Right atrium auricular region (tissue), 2 donors: Measurements from ENCODE around the gene GAS2. TPM values are rescaled to one million over a fixed set of nuclear protein-coding genes. Genes with fewer than 3 reads are reported as not detected.
A peak's percentile ranks its signal among the peaks of the same experiment; 100 is the strongest.

ENCODE experiments used
- DNase-seq: peaks from one replicate; pipeline ENCODE4 v3.0.0-alpha.2; 2019; ENCODE audit warnings: low spot score
- H3K27ac ChIP-seq, 2 donors: fragments of 200-600 bp; sonication (generic); 1 replicate in 1 of 2; 2 replicates in 1 of 2; pipeline ENCODE4 v1.5.1; 2016 to 2019
- H3K27me3 ChIP-seq, 2 donors: fragments of 200-600 bp; sonication (generic); one replicate each; pipeline versions ENCODE4 v1.5.1 to v1.6.0; 2017 to 2019
- H3K36me3 ChIP-seq: fragments of 200-600 bp; sonication (generic); one replicate; pipeline ENCODE4 v1.5.1; 2016
- H3K4me1 ChIP-seq, 2 donors: fragments of 200-600 bp; sonication (generic); one replicate each; pipeline versions ENCODE4 v1.5.1 to v1.6.0; 2017 to 2019
- H3K4me3 ChIP-seq, 2 donors: fragments of 200-600 bp; sonication (generic); 1 replicate in 1 of 2; 2 replicates in 1 of 2; pipeline ENCODE4 v1.5.1; 2017 to 2019; ENCODE audit warnings: mild to moderate bottlenecking in 1 of 2, moderate library complexity in 1 of 2
- H3K9me3 ChIP-seq, 2 donors: fragments of 200-600 bp; sonication (generic); one replicate each; pipeline ENCODE4 v1.5.1; 2019
- total RNA-seq, 2 donors: library from RNA; depleted of rRNA; stranded (reverse); fragments of >200 nt; gene quantifications; one replicate each; pipeline ENCODE4 v1.1.0, GENCODE V29; 2016
- TF ChIP-seq, protein P1 (sequence below), 2 donors: fragments of 200-600 bp; sonication (generic); IDR thresholded peaks; one replicate each; pipeline ENCODE4 v1.5.1; 2019; ENCODE audit warnings: antibody characterized with exemption in 2 of 2

GAS2 gene
- total RNA-seq, 2 donors from 2014 or later: 6.5 to 9.7 TPM

DNA sequence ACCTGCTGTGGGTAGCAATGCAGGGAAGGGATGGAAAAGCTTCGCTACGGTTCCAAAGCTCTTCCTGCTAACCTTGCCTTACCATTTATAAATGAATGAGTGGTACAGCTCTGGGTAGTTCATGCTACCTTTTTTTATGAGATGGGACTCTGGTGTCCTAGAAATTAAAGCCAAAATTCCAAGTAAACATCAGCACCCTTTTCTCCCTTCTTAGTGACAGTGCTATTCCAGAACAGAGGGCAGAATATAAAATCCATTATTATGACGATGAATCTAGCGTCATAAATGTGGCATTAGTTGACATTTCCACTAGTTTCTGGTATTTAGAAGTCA, 163.6 kb downstream of the GAS2 start:
- Histone ChIP-seq H3K27ac (no peak overlapping the region), H3K27me3 (no peaks in the 10 kb centered on the region), H3K36me3 (no peaks in the 10 kb centered on the region), H3K9me3 (no peaks in the 10 kb centered on the region), H3K4me3 (peak overlapping the region in 1 of 2 donors; percentile 92), H3K4me1 (peaks cover 0 to 14% of the 10 kb centered on the region in 2 donors)
- TF ChIP-seq, protein P1, sequence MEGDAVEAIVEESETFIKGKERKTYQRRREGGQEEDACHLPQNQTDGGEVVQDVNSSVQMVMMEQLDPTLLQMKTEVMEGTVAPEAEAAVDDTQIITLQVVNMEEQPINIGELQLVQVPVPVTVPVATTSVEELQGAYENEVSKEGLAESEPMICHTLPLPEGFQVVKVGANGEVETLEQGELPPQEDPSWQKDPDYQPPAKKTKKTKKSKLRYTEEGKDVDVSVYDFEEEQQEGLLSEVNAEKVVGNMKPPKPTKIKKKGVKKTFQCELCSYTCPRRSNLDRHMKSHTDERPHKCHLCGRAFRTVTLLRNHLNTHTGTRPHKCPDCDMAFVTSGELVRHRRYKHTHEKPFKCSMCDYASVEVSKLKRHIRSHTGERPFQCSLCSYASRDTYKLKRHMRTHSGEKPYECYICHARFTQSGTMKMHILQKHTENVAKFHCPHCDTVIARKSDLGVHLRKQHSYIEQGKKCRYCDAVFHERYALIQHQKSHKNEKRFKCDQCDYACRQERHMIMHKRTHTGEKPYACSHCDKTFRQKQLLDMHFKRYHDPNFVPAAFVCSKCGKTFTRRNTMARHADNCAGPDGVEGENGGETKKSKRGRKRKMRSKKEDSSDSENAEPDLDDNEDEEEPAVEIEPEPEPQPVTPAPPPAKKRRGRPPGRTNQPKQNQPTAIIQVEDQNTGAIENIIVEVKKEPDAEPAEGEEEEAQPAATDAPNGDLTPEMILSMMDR (IDR thresholded peaks at IDR 0.05): no peak
- no peak for DNase-seq

DNA sequence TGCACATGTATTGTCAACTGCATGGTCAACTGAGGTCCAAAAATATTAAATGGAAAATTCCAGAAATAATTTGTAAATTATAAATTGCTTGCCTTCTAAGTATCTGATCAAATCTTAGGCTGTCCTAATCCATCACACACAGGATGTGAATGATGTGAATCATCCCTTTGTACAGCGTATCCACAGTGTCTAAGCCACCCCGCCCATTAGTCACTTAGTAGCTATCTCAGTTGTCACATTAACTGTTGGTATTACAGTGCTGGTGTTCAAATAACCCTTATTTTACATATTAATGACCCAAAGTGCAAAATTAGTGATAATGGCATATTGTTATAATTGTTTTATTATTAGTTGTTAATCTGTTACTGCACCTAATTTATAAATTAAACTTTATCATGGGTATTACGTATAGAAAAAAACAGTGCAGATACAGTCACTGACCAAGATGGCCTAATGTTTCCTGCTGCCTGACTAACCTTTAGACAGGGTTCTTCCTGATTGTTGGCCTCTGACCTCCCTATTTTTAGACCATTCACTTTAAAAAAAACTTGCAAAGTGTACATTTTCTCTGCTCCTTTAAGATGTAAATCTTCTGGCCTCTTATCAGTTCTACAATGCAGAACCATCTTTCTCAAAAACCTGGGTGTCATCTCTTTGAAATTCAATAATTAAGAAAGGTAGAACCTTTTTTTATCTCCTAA, 166.1 kb downstream of the GAS2 start:
- TF ChIP-seq, protein P1 (IDR thresholded peaks at IDR 0.05): no peak
- H3K27me3 ChIP-seq: no peaks in the 10 kb centered on the region
- no peak for DNase-seq
- no peaks in the 10 kb centered on the region for H3K9me3 ChIP-seq
- H3K4me1 ChIP-seq: peaks cover 0 to 14% of the 10 kb centered on the region in 2 donors
- no peaks in the 10 kb centered on the region for H3K36me3 ChIP-seq
- no peak overlapping the region for H3K4me3 ChIP-seq
- H3K27ac ChIP-seq: no peak overlapping the region

DNA sequence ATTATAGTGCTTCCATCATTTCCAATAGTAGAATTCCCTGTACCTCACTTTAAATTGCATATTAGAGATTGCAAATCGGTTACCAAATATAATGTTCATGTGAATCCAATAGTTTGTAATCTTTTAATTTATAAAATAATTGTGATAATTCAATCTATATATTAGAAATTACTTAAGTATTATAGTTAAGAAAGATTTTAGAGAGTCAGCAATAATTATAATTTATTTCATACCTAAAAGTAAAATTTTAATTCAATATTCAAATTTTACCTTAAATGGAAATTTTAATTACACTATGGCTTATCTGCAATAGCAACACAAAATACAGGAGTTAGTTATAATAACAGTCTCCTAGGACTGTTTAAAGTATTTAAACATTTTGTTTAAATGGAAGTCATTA, 180.3 kb downstream of the GAS2 start:
- Histone ChIP-seq H3K36me3 (no peaks in the 10 kb centered on the region), H3K4me3 (no peak overlapping the region), H3K27me3 (no peaks in the 10 kb centered on the region), H3K27ac (no peak overlapping the region), H3K4me1 (no peaks in the 10 kb centered on the region), H3K9me3 (no peaks in the 10 kb centered on the region)
- TF ChIP-seq, protein P1 (IDR thresholded peaks at IDR 0.05): no peak
- DNase-seq: no peak

DNA sequence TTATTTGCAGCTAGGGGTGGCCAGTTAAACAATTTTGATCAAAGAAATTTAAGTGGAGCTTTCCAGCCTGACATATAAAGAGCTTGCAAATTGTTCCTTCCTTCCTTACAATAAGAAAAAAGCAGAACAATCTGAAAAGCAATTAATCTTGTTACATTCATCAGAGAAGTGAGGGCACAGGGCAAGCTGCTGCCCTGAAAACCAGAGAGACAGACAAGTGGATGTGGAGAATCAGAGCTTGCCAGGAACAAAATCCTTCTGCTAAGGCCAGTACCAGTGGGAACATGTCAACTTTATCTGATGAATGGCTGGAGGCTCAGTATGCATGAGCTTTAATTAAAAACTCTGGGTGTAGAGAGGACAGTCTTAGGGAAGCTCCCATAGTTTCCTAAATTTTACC, 185.1 kb downstream of the GAS2 start:
- no peak for DNase-seq
- Histone ChIP-seq H3K27me3 (no peaks in the 10 kb centered on the region), H3K4me1 (no peaks in the 10 kb centered on the region), H3K36me3 (no peaks in the 10 kb centered on the region), H3K9me3 (no peaks in the 10 kb centered on the region), H3K4me3 (no peak overlapping the region), H3K27ac (no peak overlapping the region)
- TF ChIP-seq, protein P1 (IDR thresholded peaks at IDR 0.05): no peak

DNA sequence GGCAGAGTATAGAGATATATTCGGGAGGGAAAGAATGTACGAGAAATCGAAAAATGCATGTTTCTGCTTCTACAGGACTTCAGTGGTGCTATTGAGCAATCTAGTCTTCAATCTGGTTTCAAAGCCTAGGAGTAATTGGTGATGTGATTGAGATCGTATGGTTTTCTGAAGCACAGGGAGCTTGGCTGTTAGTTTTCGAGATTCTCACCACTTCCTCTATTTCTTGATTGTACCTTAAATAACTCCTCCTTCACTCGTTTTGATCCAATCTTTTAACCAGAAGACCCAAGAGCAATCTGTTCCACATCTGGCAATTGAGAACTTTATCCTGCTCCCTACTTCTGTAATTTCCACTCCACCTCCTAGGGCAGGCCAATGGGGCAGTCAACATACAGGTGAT, 193.3 kb downstream of the GAS2 start:
- H3K4me3 ChIP-seq: no peak overlapping the region
- no peak for DNase-seq
- H3K27me3 ChIP-seq: no peaks in the 10 kb centered on the region
- H3K4me1 ChIP-seq: no peaks in the 10 kb centered on the region
- TF ChIP-seq, protein P1 (IDR thresholded peaks at IDR 0.05): no peak
- no peak overlapping the region for H3K27ac ChIP-seq
- no peaks in the 10 kb centered on the region for H3K9me3 ChIP-seq
- no peaks in the 10 kb centered on the region for H3K36me3 ChIP-seq

DNA sequence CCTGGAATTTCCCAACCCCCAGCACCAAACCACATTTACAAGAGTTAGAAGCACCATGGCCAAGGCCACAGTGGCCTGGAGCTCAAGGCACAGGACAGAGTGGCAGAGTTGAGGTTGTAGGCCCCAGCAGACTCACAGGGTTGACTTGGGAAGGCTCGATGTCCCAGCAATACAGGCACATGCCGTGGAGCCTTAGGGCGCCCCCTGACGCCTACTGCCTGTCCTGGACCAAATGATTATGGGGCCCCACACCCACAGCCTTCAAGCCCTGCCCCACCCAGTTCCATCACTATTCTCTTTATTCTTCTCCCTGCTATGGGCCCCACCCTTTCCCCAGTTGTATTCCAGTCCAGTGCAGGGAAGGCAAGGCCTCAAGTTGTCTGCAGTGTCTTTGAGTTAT, 193.8 kb downstream of the GAS2 start, which contains the start of gene CCDC179:
CCDC179 (minus strand) TSS at position 234 of the 400 bp plus-strand sequence; CDS start at position 181, 53 bp downstream.
- TF ChIP-seq, protein P1 (IDR thresholded peaks at IDR 0.05): no peak
- H3K4me3 ChIP-seq: no peak within 1 kb of the TSS
- no peak for DNase-seq

More for the DNA sequence above, 193.8 kb downstream of the GAS2 start, which contains the start of gene CCDC179:
- Histone ChIP-seq H3K9me3 (no peaks in the 10 kb centered on the region), H3K27me3 (no peaks in the 10 kb centered on the region), H3K4me1 (no peaks in the 10 kb centered on the region), H3K27ac (no peak within 1 kb of the TSS), H3K36me3 (no peaks in the 10 kb centered on the region)
